Thyroid gland (tissue), 4 donors: ENCODE measurements around the gene UBE2O. TPM values are rescaled to one million over a fixed set of nuclear protein-coding genes. Genes with fewer than 3 reads are reported as not detected.

Experiments
- DNase-seq, 2 donors: peaks; one replicate each; pipeline ENCODE4 v3.0.0-alpha.2; 2019
- H3K27ac ChIP-seq, 3 donors: fragments of 200-600 bp; sonication (generic); 1 replicate in 2 of 3; 2 replicates in 1 of 3; pipeline ENCODE4 v1.5.1; 2016 to 2019; ENCODE audit warnings: mild to moderate bottlenecking in 1 of 3, moderate library complexity in 1 of 3
- H3K27me3 ChIP-seq: fragments of 200-600 bp; sonication (generic); one replicate; pipeline ENCODE4 v1.5.1; 2019
- H3K36me3 ChIP-seq, 2 donors: fragments of 200-600 bp; sonication (generic); one replicate each; pipeline ENCODE4 v1.5.1; 2016 to 2019
- H3K4me1 ChIP-seq, 2 donors: fragments of 200-600 bp; sonication (generic); one replicate each; pipeline ENCODE4 v1.5.1; 2017 to 2019
- H3K4me3 ChIP-seq, 3 donors: fragments of 200-600 bp; sonication (generic); replicated peaks in 1 of 3; 1 replicate in 2 of 3; 2 replicates in 1 of 3; pipeline ENCODE4 v1.5.1; 2016; ENCODE audit warnings: mild to moderate bottlenecking in 1 of 3
- H3K9me3 ChIP-seq: fragments of 200-600 bp; sonication (generic); one replicate; pipeline ENCODE4 v1.5.1; 2017
- CTCF ChIP-seq, 6 experiments: fragments of 200-600 bp in 3 of 6; fragments of 450-650 bp in 3 of 6; sonication (generic) in 3 of 6; IDR thresholded peaks; one replicate each; pipeline ENCODE4 v1.5.1; 2016 to 2019; ENCODE audit warnings: antibody characterized with exemption in 6 of 6, mild to moderate bottlenecking in 2 of 6, inconsistent platforms in 1 of 6, moderate library complexity in 1 of 6
- POLR2A ChIP-seq, 2 donors: fragments of 450-650 bp; IDR thresholded peaks; one replicate each; pipeline ENCODE4 v1.6.1; 2017; ENCODE audit warnings: antibody characterized with exemption in 2 of 2, mild to moderate bottlenecking in 2 of 2, moderate library complexity in 1 of 2
- WGBS, 2 donors: methylation state at CpG; one replicate each; pipeline ENCODE4 v1.1.5; 2017; 5-methylcytosine and 5-hydroxymethylcytosine counted together
- intact Hi-C: fragments of 100-400 bp; cut with DNase I; formaldehyde crosslinking; loops from one replicate; pipeline ENCODE4 v1.15.1; 2023
- total RNA-seq, 4 donors: library from RNA; depleted of rRNA; stranded (reverse); fragments of >200 nt; gene quantifications; one replicate each; pipeline ENCODE4 v1.2.3, GENCODE V29; 2016

The UBE2O gene
- total RNA-seq, 4 donors from 2014 or later, result 26.3 to 47.9 (median 37.3) TPM

- no peaks in the 10 kb centered on the region for H3K9me3 ChIP-seq
- WGBS, 2 donors, result 85% methylated on average over 16 to 19 of the region's 19 CpGs
- H3K36me3 ChIP-seq, result no peaks in the 10 kb centered on the region
- H3K4me1 ChIP-seq, result peaks cover 18 to 29% of the 10 kb centered on the region in 2 donors
- no peak overlapping the region for H3K4me3 ChIP-seq
- TF ChIP-seq POLR2A (IDR thresholded peaks at IDR 0.05), result no peak
- TF ChIP-seq CTCF (IDR thresholded peaks at IDR 0.05), result no peak
- H3K27me3 ChIP-seq, result no peaks in the 10 kb centered on the region
- no peak for DNase-seq
- peak overlapping the region in 1 of 3 donors; percentile 88 for H3K27ac ChIP-seq
- intact Hi-C loops, result no loop called here
Observed at GRCh38 chr17:76381633-76382350, 71.2 kb downstream of the UBE2O start.

GRCh38 chr17:76379646-76380376 is 73.1 kb downstream of the UBE2O start:
- 91% methylated on average over 17 to 21 of the region's 21 CpGs for WGBS, 2 donors
- intact Hi-C loops, result no loop called here

GRCh38 chr17:76379275-76379641 is 73.7 kb downstream of the UBE2O start:
- Histone ChIP-seq H3K36me3 (no peaks in the 10 kb centered on the region), H3K4me1 (peaks cover 5 to 17% of the 10 kb centered on the region in 2 donors), H3K27me3 (no peaks in the 10 kb centered on the region), H3K4me3 (no peak overlapping the region), H3K9me3 (no peaks in the 10 kb centered on the region), H3K27ac (no peak overlapping the region)
- TF ChIP-seq POLR2A (IDR thresholded peaks at IDR 0.05) (no peak), CTCF (IDR thresholded peaks at IDR 0.05) (no peak)
- DNase-seq, result no peak
- WGBS, 2 donors, result 87 to 92% methylated on average over 11 of the region's 11 CpGs
- intact Hi-C loops, result no loop called here

More at GRCh38 chr17:76379646-76380376, 73.1 kb downstream of the UBE2O start:
- H3K4me1 ChIP-seq, result peaks cover 5 to 19% of the 10 kb centered on the region in 2 donors
- no peaks in the 10 kb centered on the region for H3K9me3 ChIP-seq
- DNase-seq, result no peak
- H3K4me3 ChIP-seq, result no peak overlapping the region
- no peak overlapping the region for H3K27ac ChIP-seq
- no peaks in the 10 kb centered on the region for H3K36me3 ChIP-seq
- H3K27me3 ChIP-seq, result no peaks in the 10 kb centered on the region
- no peak for TF ChIP-seq CTCF (IDR thresholded peaks at IDR 0.05)
- no peak for TF ChIP-seq POLR2A (IDR thresholded peaks at IDR 0.05)

GRCh38 chr17:76378548-76379274 is 74.2 kb downstream of the UBE2O start:
- Histone ChIP-seq H3K27ac (no peak overlapping the region), H3K27me3 (no peaks in the 10 kb centered on the region), H3K9me3 (no peaks in the 10 kb centered on the region), H3K4me3 (no peak overlapping the region), H3K36me3 (no peaks in the 10 kb centered on the region), H3K4me1 (peaks cover 5 to 18% of the 10 kb centered on the region in 2 donors)
- 88 to 94% methylated on average over 5 of the region's 5 CpGs for WGBS, 2 donors
- DNase-seq, result no peak
- TF ChIP-seq CTCF (IDR thresholded peaks at IDR 0.05) (no peak), POLR2A (IDR thresholded peaks at IDR 0.05) (no peak)
- intact Hi-C loops, result no loop called here
